SJSA1 (cell line): ENCODE results near the gene WDR18. TPM values are rescaled to one million over a fixed set of nuclear protein-coding genes. Genes with fewer than 3 reads are reported as not detected.
A peak's percentile ranks its signal among the peaks of the same experiment; 100 is the strongest.

ENCODE experiments used
- DNase-seq, 2 experiments: peaks; one replicate each; pipeline ENCODE4 v3.0.0-alpha.2; 2015 to 2020; ENCODE audit warnings: low spot score in 2 of 2, low read depth in 1 of 2
- H3K27ac ChIP-seq: fragments of 250-450 bp; sonication (Bioruptor Pico); 2 replicates; pipeline ENCODE4 v1.5.1; 2020; ENCODE audit warnings: mild to moderate bottlenecking, moderate library complexity
- H3K27me3 ChIP-seq: fragments of 250-450 bp; sonication (Bioruptor Pico); replicated peaks from 2 replicates; pipeline ENCODE4 v1.5.1; 2020; ENCODE audit warnings: mild to moderate bottlenecking, moderate library complexity
- H3K36me3 ChIP-seq: fragments of 250-450 bp; sonication (Bioruptor Pico); 2 replicates; pipeline ENCODE4 v1.5.1; 2020; ENCODE audit warnings: mild to moderate bottlenecking
- H3K4me1 ChIP-seq: fragments of 250-450 bp; sonication (Bioruptor Pico); replicated peaks from 2 replicates; pipeline ENCODE4 v1.6.1; 2021; ENCODE audit warnings: mild to moderate bottlenecking
- H3K4me3 ChIP-seq: fragments of 250-450 bp; sonication (Bioruptor Pico); 2 replicates; pipeline ENCODE4 v1.5.1; 2020; ENCODE audit warnings: mild to moderate bottlenecking
- H3K9me3 ChIP-seq: fragments of 250-450 bp; sonication (Bioruptor Pico); replicated peaks from 2 replicates; pipeline ENCODE4 v1.5.1; 2020; ENCODE audit warnings: mild to moderate bottlenecking
- total RNA-seq: library from RNA; depleted of rRNA; stranded (reverse); fragments of >200 nt; shearing (Covaris generic); gene quantifications from 2 replicates; pipeline ENCODE4 v1.2.3, GENCODE V29; 2014

Gene WDR18
- total RNA-seq, 1 experiment from 2014 or later, result 60.5 TPM

GRCh38 chr19:986083-986482 is 1.9 kb downstream of the WDR18 start:
- H3K27ac ChIP-seq, result no peak overlapping the region
- no peak overlapping the region for H3K4me3 ChIP-seq
- peaks cover 50% of the 10 kb centered on the region for H3K36me3 ChIP-seq
- DNase-seq, result no peak
- peaks cover 20% of the 10 kb centered on the region for H3K4me1 ChIP-seq
- no peaks in the 10 kb centered on the region for H3K9me3 ChIP-seq
- H3K27me3 ChIP-seq, result no peaks in the 10 kb centered on the region

DNA sequence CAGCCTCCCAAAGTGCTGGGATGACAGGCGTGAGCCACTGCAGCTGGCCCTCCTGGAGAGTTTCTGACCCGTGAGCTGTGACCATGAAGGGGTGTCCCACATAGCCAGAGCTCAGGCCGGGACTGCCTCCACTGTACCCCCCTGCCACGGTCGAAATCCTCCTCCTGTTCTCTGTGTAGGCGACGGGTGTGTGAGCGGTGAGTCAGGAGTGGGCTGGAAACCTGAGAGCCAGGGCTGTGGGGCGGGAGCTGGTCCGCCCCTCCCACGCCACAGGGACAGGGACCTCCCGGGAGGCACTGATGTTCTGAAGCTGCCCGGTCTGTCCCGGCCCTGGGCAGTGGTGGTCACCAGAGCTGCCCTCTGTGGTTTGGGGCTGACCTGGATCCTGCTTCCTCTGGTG is 3.9 kb downstream of the WDR18 start:
- H3K4me3 ChIP-seq, result no peak overlapping the region
- no peak overlapping the region for H3K27ac ChIP-seq
- DNase-seq, result no peak
- H3K27me3 ChIP-seq, result no peaks in the 10 kb centered on the region
- no peaks in the 10 kb centered on the region for H3K9me3 ChIP-seq
- peaks cover 64% of the 10 kb centered on the region for H3K36me3 ChIP-seq
- peaks cover 14% of the 10 kb centered on the region for H3K4me1 ChIP-seq

GRCh38 chr19:988510-988909 is 4.4 kb downstream of the WDR18 start:
- H3K27ac ChIP-seq, result no peak overlapping the region
- H3K9me3 ChIP-seq, result no peaks in the 10 kb centered on the region
- H3K27me3 ChIP-seq, result no peaks in the 10 kb centered on the region
- peaks cover 64% of the 10 kb centered on the region for H3K36me3 ChIP-seq
- H3K4me1 ChIP-seq, result peaks cover 14% of the 10 kb centered on the region
- no peak for DNase-seq
- no peak overlapping the region for H3K4me3 ChIP-seq

- Histone ChIP-seq H3K27ac (no peak overlapping the region), H3K9me3 (no peaks in the 10 kb centered on the region), H3K4me3 (no peak overlapping the region), H3K36me3 (peaks cover 70% of the 10 kb centered on the region), H3K4me1 (peaks cover 8% of the 10 kb centered on the region; the same call in 1 of the 2 replicates), H3K27me3 (no peaks in the 10 kb centered on the region)
- DNase-seq, result no peak
Measured at GRCh38 chr19:989381-990081, 5.4 kb downstream of the WDR18 start.

DNA sequence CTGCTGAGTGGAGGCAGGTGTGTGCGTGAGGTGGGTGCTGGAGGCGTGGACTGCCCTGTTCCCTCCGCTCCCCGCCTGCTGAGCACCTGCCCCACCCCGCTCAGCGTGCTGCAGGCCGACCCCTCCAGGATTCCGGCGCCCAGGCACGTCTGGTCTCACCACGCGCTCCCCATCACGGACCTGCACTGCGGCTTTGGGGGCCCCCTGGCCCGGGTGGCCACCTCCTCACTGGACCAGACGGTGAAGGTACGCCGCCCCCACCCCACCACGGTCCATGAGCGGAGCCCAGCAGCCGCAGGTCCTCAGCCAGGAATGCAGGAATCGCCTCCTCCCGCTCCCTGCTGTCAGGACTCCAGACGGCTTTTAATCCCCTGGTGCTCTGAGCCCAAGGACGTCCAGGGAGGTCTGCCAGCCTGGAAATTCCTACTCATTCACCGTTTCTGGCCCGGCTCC is 6.0 kb downstream of the WDR18 start:
- DNase-seq, result no peak
- Histone ChIP-seq H3K27ac (no peak overlapping the region), H3K9me3 (no peaks in the 10 kb centered on the region), H3K4me3 (no peak overlapping the region), H3K4me1 (peaks cover 3% of the 10 kb centered on the region; the same call in 1 of the 2 replicates), H3K27me3 (no peaks in the 10 kb centered on the region), H3K36me3 (peaks cover 71% of the 10 kb centered on the region)

- Histone ChIP-seq H3K4me1 (no peaks in the 10 kb centered on the region), H3K9me3 (no peaks in the 10 kb centered on the region; the same call in 1 of the 2 replicates), H3K36me3 (peaks cover 70% of the 10 kb centered on the region), H3K27ac (no peak overlapping the region), H3K27me3 (peaks cover 3% of the 10 kb centered on the region), H3K4me3 (no peak overlapping the region)
- no peak for DNase-seq
Measured at GRCh38 chr19:990746-991145, 6.6 kb downstream of the WDR18 start.

DNA sequence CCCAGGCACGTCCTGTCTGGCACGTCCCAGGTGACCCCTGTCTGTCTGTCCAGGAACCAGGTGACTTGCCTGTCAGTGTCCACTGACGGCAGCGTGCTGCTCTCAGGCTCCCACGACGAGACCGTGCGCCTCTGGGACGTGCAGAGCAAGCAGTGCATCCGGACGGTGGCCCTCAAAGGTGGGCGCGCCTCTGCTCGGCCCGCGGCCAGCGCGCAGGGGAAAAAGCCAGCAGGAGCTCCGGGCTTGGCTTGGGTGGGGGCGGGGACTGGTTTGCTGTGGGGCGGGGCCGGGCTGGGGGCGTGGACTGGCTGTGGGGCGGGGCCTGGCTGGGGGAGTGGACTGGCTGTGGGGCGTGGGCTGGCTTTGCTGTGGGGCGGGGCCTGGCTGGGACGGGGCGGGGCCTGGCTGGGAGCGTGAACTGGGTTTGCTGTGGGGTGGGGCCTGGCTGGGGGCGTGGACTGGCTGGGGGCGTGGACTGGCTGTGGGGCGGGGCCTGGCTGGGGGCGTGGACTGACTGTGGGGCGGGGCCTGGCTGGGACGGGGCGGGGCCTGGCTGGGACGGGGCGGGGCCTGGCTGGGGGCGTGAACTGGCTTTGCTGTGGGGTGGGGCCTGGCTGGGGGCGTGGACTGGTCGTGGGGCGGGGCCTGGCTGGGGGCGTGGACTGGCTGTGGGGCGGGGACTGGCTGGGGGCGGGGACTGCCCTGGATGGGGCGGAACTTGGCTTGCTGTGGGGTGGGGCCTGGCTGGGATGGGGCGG is 7.2 kb downstream of the WDR18 start:
- H3K27me3 ChIP-seq, result peaks cover 9% of the 10 kb centered on the region

GRCh38 chr19:991932-992669 is 8.0 kb downstream of the WDR18 start:
- Histone ChIP-seq H3K9me3 (peaks cover 3% of the 10 kb centered on the region; the same call in 1 of the 2 replicates), H3K4me1 (peaks cover 7% of the 10 kb centered on the region)

More for the DNA sequence above, 7.2 kb downstream of the WDR18 start:
- H3K9me3 ChIP-seq, result no peaks in the 10 kb centered on the region; the same call in 1 of the 2 replicates
- peak in 1 of 2 experiments; percentile 68 for DNase-seq
- no peak overlapping the region for H3K4me3 ChIP-seq
- peaks cover 5% of the 10 kb centered on the region for H3K4me1 ChIP-seq
- no peak overlapping the region for H3K27ac ChIP-seq
- H3K36me3 ChIP-seq, result peaks cover 64% of the 10 kb centered on the region

DNA sequence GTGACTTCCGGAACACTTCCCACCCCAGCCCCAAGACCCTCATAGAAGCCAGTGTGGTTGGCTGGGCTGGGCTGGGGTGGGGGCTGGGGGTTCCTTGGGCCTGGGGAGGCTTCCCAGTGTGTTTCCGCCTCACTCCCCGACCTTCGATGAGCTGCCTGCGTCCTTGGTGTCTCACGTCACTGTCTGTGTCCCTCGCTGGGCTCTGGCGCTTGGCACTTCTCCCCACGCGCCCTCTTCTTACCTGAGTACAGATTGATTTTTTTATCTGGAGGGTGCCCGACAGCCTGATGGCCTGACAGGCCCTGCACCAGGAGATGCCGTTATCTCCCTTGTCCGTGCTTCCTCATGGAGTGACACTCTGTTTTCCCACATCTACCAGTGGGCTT is 8.5 kb downstream of the WDR18 start:
- Histone ChIP-seq H3K4me3 (no peak overlapping the region), H3K36me3 (peaks cover 53% of the 10 kb centered on the region), H3K27ac (no peak overlapping the region), H3K4me1 (peaks cover 7% of the 10 kb centered on the region), H3K27me3 (peaks cover 22% of the 10 kb centered on the region), H3K9me3 (peaks cover 3% of the 10 kb centered on the region; the same call in 1 of the 2 replicates)
- DNase-seq, result no peak

More at GRCh38 chr19:991932-992669, 8.0 kb downstream of the WDR18 start:
- H3K4me3 ChIP-seq, result no peak overlapping the region
- DNase-seq, result no peak
- no peak overlapping the region for H3K27ac ChIP-seq
- H3K36me3 ChIP-seq, result peaks cover 57% of the 10 kb centered on the region
- H3K27me3 ChIP-seq, result peaks cover 17% of the 10 kb centered on the region

- DNase-seq, result no peak
- Histone ChIP-seq H3K4me1 (peaks cover 7% of the 10 kb centered on the region), H3K9me3 (peaks cover 3% of the 10 kb centered on the region; the same call in 1 of the 2 replicates), H3K27ac (no peak overlapping the region), H3K4me3 (no peak overlapping the region), H3K36me3 (peaks cover 47% of the 10 kb centered on the region), H3K27me3 (peaks cover 30% of the 10 kb centered on the region)
Measured at GRCh38 chr19:993361-993830, 9.3 kb downstream of the WDR18 start.

DNA sequence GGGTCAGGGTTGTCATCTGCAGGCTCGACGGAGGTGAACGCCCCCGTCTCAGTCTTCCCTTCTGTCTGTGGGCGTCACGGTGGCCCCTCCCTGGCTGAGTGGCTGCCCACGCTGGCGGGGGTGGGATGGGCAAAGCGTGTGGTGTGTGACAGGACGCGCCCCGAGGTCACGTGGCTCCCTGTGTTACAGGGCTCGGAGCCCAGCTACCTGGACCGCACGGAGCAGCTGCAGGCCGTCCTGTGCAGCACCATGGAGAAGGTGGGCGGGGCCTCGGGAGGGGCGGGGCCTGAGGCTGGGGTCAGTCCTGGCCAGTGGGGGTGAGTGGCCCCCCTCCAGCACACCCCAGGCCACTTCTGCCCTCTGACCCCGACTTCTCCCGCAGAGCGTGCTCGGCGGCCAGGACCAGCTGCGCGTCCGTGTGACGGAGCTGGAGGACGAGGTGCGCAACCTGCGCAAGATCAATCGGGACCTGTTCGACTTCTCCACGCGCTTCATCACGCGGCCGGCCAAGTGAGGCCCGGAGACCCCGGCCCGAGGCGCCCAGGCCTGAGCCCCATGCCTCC is 9.8 kb downstream of the WDR18 start:
- Histone ChIP-seq H3K27ac (no peak overlapping the region), H3K4me3 (no peak overlapping the region), H3K36me3 (peaks cover 44% of the 10 kb centered on the region), H3K27me3 (peaks cover 35% of the 10 kb centered on the region), H3K4me1 (peaks cover 7% of the 10 kb centered on the region), H3K9me3 (peaks cover 3% of the 10 kb centered on the region; the same call in 1 of the 2 replicates)
- no peak for DNase-seq

- Histone ChIP-seq H3K27me3 (peaks cover 41% of the 10 kb centered on the region), H3K27ac (no peak overlapping the region), H3K4me3 (no peak overlapping the region), H3K4me1 (peaks cover 7% of the 10 kb centered on the region), H3K9me3 (peaks cover 3% of the 10 kb centered on the region; the same call in 1 of the 2 replicates), H3K36me3 (peaks cover 41% of the 10 kb centered on the region)
- no peak for DNase-seq
Measured at GRCh38 chr19:994516-994915, 10.4 kb downstream of the WDR18 start.
